Sigmoid colon (tissue), 7 donors: ENCODE measurements around the gene ARMH3. TPM values are rescaled to one million over a fixed set of nuclear protein-coding genes. Genes with fewer than 3 reads are reported as not detected.

ENCODE experiments used
- DNase-seq: peaks from one replicate; pipeline ENCODE4 v3.0.0-alpha.2; 2019
- H3K27ac ChIP-seq, 4 donors: fragments of 200-600 bp; sonication (generic); one replicate each; pipeline ENCODE4 v1.5.1; 2016 to 2019; ENCODE audit warnings: mild to moderate bottlenecking in 1 of 4
- H3K27me3 ChIP-seq, 3 donors: fragments of 200-600 bp; sonication (generic); one replicate each; pipeline ENCODE4 v1.5.1; 2019; ENCODE audit warnings: mild to moderate bottlenecking in 1 of 3
- H3K36me3 ChIP-seq, 4 donors: fragments of 200-600 bp; sonication (generic); one replicate each; pipeline ENCODE4 v1.5.1; 2016 to 2019
- H3K4me1 ChIP-seq, 4 donors: fragments of 200-600 bp; sonication (generic); one replicate each; pipeline ENCODE4 v1.5.1; 2017 to 2019
- H3K4me3 ChIP-seq, 4 donors: fragments of 200-600 bp; sonication (generic); one replicate each; pipeline ENCODE4 v1.5.1; 2017 to 2019; ENCODE audit warnings: mild to moderate bottlenecking in 2 of 4, moderate library complexity in 1 of 4
- H3K9me3 ChIP-seq, 4 donors: fragments of 200-600 bp in 3 of 4; sonication (generic) in 3 of 4; one replicate each; pipeline versions ENCODE4 v1.5.1 to v1.6.1; 2013 to 2019
- CTCF ChIP-seq, 4 experiments: fragments of 450-650 bp in 3 of 4; fragments of 200-600 bp in 1 of 4; IDR thresholded peaks; one replicate each; pipeline ENCODE4 v1.5.1; 2016 to 2019; ENCODE audit warnings: antibody characterized with exemption in 4 of 4, mild to moderate bottlenecking in 3 of 4, moderate library complexity in 2 of 4
- EP300 ChIP-seq, 4 donors: sonication (generic); formaldehyde crosslinking; IDR thresholded peaks; one replicate each; pipeline ENCODE4 v1.6.1; 2017; ENCODE audit warnings: antibody characterized with exemption in 4 of 4
- POLR2A ChIP-seq, 2 donors: fragments of 450-650 bp; IDR thresholded peaks; one replicate each; pipeline ENCODE4 v1.6.1; 2016; ENCODE audit warnings: antibody characterized with exemption in 2 of 2, mild to moderate bottlenecking in 2 of 2, moderate library complexity in 2 of 2
- POLR2AphosphoS5 ChIP-seq, 4 donors: sonication (generic); formaldehyde crosslinking; IDR thresholded peaks; one replicate each; pipeline ENCODE4 v1.6.1; 2017; ENCODE audit warnings: antibody characterized with exemption in 4 of 4
- WGBS, 2 donors: extraction: QIAGEN DNeasy Blood & Tissue Kit; methylation state at CpG; one replicate each; pipeline ENCODE4 v1.1.7; 2013; 5-methylcytosine and 5-hydroxymethylcytosine counted together
- intact Hi-C: fragments of 100-400 bp; cut with DNase I; formaldehyde crosslinking; loops from one replicate; pipeline ENCODE4 v1.15.1; 2023
- polyA plus RNA-seq, 3 donors: library from polyadenylated mRNA; stranded (reverse); fragments of 200-250 nt; gene quantifications; one replicate each; pipeline ENCODE4 v1.2.3, GENCODE V29; 2013
- total RNA-seq, 4 donors: library from RNA; depleted of rRNA; stranded (reverse); fragments of >200 nt; gene quantifications; one replicate each; pipeline ENCODE4 v1.1.0, GENCODE V29; 2016
- donor health status: healthy with polysubstance abuse.
- donor health status: Bipolar disorder and iron deficiency.
- donor health status: healthy.

Gene ARMH3
- total and polyA plus RNA-seq, 7 donors: 17.4 to 23.2 (median 19.1) TPM

DNA sequence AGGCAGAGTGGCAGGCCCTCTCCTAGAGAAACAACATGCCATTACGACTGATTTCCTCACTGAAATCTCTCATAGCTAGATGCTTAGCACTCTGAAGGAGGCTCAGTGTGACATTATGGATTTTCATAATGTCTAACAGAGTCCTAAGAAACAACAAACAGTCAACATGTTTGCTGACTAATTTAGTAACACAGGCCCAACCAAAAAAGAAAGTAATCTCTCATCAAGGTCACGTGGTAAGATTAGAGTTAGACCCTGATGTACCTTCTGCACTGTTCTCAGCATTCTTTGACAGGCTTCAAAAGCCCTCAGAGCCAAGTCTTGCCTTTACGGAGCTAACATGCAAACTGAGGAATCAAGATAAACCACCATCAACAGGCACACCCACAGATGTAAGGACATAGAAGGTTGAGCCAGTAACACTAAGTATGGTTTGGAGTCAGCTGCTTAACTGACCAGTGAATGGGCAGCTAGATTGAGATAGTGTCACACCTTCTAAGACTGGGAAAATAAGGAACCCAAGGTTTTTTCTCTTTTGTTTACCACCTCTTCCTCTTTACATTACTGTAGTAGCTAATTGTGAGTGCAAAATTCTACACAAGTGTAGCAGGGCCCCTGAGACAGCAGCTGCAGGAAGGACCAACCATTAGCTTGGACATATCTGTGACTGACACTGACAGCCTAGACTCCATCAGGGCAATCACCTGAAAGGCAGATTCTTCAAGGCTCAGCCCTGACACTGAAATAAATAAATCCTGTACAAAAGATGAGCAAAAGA is 197.1 kb downstream of the ARMH3 start:
- 81 to 89% methylated on average over 3 of the region's 3 CpGs for WGBS, 2 donors
- no peak overlapping the region for H3K27ac ChIP-seq

DNA sequence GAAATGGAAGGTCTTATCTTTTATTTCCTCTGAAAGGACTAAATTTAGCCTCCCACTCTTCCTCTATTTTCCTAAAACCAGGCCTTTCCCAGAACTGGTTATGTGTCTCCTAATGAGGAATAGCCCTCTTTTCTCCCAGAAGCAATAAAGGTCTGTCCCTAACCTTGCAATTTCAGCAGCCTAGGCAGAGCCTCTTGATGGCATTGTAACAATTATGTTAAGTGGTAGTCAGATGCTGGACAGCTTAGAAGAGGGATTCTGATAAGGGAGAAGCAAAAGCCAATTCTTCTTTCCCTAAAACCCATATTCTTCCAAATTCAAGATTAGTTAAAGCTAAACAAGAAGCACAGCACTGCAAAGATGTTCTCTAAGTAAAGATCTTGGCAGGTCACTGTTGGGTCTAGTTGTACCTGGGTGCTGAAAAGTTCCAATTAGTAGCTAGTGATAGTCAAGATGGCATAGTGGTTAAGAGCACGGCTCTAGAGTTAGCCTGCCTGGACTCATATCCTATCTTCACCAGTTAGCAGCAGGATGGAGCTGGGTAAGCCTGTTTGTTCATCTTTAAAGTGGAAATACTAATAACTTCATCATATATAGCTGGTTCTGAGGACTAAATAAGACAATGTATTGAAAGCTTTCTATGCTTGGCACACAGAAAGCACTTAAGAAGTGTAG is 198.0 kb downstream of the ARMH3 start:
- no peak for DNase-seq
- WGBS, 2 donors: 51 to 100% methylated on average over 1 of the region's 1 CpG
- no peaks in the 10 kb centered on the region for H3K4me1 ChIP-seq
- H3K27me3 ChIP-seq: no peaks in the 10 kb centered on the region
- H3K36me3 ChIP-seq: peaks cover 0 to 3% (median 0%) of the 10 kb centered on the region in 4 donors
- H3K4me3 ChIP-seq: no peak overlapping the region
- no peaks in the 10 kb centered on the region for H3K9me3 ChIP-seq
- H3K27ac ChIP-seq: no peak overlapping the region
- TF ChIP-seq CTCF (IDR thresholded peaks at IDR 0.05) (no peak), POLR2AphosphoS5 (IDR thresholded peaks at IDR 0.05) (no peak), POLR2A (IDR thresholded peaks at IDR 0.05) (no peak), EP300 (IDR thresholded peaks at IDR 0.05) (no peak)
- intact Hi-C loops: no loop called here

More for the DNA sequence above, 197.1 kb downstream of the ARMH3 start:
- Histone ChIP-seq H3K4me3 (no peak overlapping the region), H3K9me3 (no peaks in the 10 kb centered on the region), H3K36me3 (peaks cover 0 to 3% (median 0%) of the 10 kb centered on the region in 4 donors), H3K27me3 (no peaks in the 10 kb centered on the region), H3K4me1 (no peaks in the 10 kb centered on the region)
- intact Hi-C loops: no loop called here
- TF ChIP-seq CTCF (IDR thresholded peaks at IDR 0.05): no peak
- no peak for DNase-seq

DNA sequence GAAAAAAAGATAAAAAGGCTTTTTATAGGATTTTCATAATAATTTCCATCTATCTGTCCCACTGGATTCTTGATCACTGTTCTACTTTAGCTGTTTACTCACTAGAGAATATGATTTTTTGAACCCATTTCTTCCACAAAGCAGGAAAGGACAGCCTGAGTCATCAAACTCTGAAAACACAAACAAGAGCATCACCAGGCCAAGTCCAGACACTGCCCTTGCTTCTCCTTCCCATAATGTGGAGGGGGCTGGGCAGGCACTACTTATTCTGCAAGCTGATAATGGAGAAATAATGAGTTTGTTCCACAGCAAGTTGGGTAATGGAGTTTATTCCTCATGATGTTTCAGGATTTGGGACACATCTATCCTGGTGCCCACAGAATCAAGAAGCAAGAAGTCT is 199.3 kb downstream of the ARMH3 start:
- no peaks in the 10 kb centered on the region for H3K4me1 ChIP-seq
- DNase-seq: no peak
- no peak overlapping the region for H3K4me3 ChIP-seq
- no peak overlapping the region for H3K27ac ChIP-seq
- TF ChIP-seq EP300 (IDR thresholded peaks at IDR 0.05) (no peak), POLR2A (IDR thresholded peaks at IDR 0.05) (no peak), CTCF (IDR thresholded peaks at IDR 0.05) (no peak)
- no peaks in the 10 kb centered on the region for H3K36me3 ChIP-seq
- H3K9me3 ChIP-seq: no peaks in the 10 kb centered on the region
- intact Hi-C loops: no loop called here
- H3K27me3 ChIP-seq: no peaks in the 10 kb centered on the region

- H3K4me1 ChIP-seq: no peaks in the 10 kb centered on the region
- no peak overlapping the region for H3K27ac ChIP-seq
- intact Hi-C loops: no loop called here
- no peak overlapping the region for H3K4me3 ChIP-seq
- H3K36me3 ChIP-seq: peaks cover 0 to 23% (median 2%) of the 10 kb centered on the region in 4 donors
- H3K9me3 ChIP-seq: no peaks in the 10 kb centered on the region
- TF ChIP-seq EP300 (IDR thresholded peaks at IDR 0.05) (no peak), POLR2AphosphoS5 (IDR thresholded peaks at IDR 0.05) (no peak), POLR2A (IDR thresholded peaks at IDR 0.05) (no peak), CTCF (IDR thresholded peaks at IDR 0.05) (no peak)
- no peak for DNase-seq
- WGBS, 2 donors: 87 to 92% methylated on average over 4 of the region's 4 CpGs
- peaks cover 0 to 5% (median 0%) of the 10 kb centered on the region in 3 donors for H3K27me3 ChIP-seq
Observed at GRCh38 chr10:101851411-101852116, 204.4 kb downstream of the ARMH3 start.
